Endothelial cell (in vitro differentiated cells): Measurements from ENCODE around the gene FHOD1. TPM values are rescaled to one million over a fixed set of nuclear protein-coding genes. Genes with fewer than 3 reads are reported as not detected.

Experiments used
- DNase-seq: peaks from one replicate; pipeline ENCODE4 v3.0.0; 2021; ENCODE audit warnings: low spot score
- H3K27ac Mint-ChIP-seq: one replicate; pipeline ENCODE4 v1.8.0; 2021; ENCODE audit warnings: mixed read lengths, inconsistent platforms; ENCODE audit not compliant: unreplicated experiment
- H3K27me3 Mint-ChIP-seq: one replicate; pipeline ENCODE4 v1.8.0; 2021; ENCODE audit warnings: mild to moderate bottlenecking, moderate library complexity, mixed read lengths, inconsistent platforms; ENCODE audit not compliant: unreplicated experiment
- H3K36me3 Mint-ChIP-seq: one replicate; pipeline ENCODE4 v1.8.0; 2021; ENCODE audit warnings: mild to moderate bottlenecking, low read depth, mixed read lengths, inconsistent platforms; ENCODE audit not compliant: unreplicated experiment
- H3K4me1 Mint-ChIP-seq: one replicate; pipeline ENCODE4 v1.8.0; 2021; ENCODE audit warnings: mild to moderate bottlenecking, mixed read lengths, inconsistent platforms; ENCODE audit not compliant: unreplicated experiment
- H3K4me3 Mint-ChIP-seq: one replicate; pipeline ENCODE4 v1.8.0; 2021; ENCODE audit warnings: mild to moderate bottlenecking, mixed read lengths, inconsistent platforms; ENCODE audit not compliant: unreplicated experiment
- H3K9me3 Mint-ChIP-seq: one replicate; pipeline ENCODE4 v1.8.0; 2021; ENCODE audit warnings: mixed read lengths, inconsistent platforms; ENCODE audit not compliant: unreplicated experiment
- total RNA-seq: library from RNA; stranded (reverse); fragmentation: NEBNext Ultra II Directional; extraction: Animal tissue kit (Norgen Biotek cat#: 25700); gene quantifications from one replicate; pipeline ENCODE4 v1.2.1, GENCODE V29; 2021; ENCODE audit not compliant: unreplicated experiment
- TF ChIP-seq, protein P1 (sequence below): fragments of 200-600 bp; sonication (generic); IDR thresholded peaks from one replicate; pipeline ENCODE4 v1.5.0; 2021; ENCODE audit warnings: antibody characterized with exemption; ENCODE audit not compliant: unreplicated experiment

The FHOD1 gene
- total RNA-seq, 1 donor from 2014 or later: 248 TPM

DNA sequence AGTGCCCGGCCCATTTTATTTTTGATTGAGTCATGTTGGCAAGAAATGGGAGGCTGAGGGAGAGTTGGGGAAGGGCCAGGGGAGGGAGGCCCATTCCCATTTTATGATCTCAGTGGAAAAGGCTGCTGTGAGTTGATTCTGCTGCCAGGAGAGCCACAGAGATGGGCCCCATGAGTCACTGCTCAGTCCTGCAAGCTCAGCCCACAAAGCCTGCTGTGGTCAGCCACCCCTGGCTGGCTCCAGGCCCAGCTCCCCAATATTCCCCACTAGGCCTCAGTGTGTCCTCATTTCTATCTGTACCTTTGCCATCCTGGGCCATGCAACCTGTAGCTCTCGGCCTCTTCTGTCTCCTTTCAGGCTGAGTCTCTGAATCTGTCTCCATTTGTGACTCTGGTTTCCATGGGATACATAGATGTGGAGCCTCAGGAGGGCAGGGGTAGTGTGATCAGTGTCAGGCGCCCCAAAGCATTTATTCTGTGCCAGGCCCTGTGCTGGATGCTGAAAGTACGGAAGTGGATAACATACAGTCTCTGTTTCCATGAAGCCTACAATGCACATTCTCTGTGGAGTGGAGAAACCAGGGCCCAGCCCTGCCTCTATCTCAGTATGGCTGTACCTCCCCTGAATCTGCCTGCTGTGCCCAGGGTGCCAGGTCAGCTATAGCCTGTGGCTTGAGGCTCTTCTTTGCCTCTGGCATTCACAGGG lies 30.2 kb upstream of the FHOD1 start:
- no peaks in the 10 kb centered on the region for H3K9me3 Mint-ChIP-seq
- no peaks in the 10 kb centered on the region for H3K4me1 Mint-ChIP-seq
- no peak overlapping the region for H3K27ac Mint-ChIP-seq
- no peaks in the 10 kb centered on the region for H3K27me3 Mint-ChIP-seq
- no peak overlapping the region for H3K4me3 Mint-ChIP-seq
- peaks cover 4% of the 10 kb centered on the region for H3K36me3 Mint-ChIP-seq
- TF ChIP-seq, protein P1, sequence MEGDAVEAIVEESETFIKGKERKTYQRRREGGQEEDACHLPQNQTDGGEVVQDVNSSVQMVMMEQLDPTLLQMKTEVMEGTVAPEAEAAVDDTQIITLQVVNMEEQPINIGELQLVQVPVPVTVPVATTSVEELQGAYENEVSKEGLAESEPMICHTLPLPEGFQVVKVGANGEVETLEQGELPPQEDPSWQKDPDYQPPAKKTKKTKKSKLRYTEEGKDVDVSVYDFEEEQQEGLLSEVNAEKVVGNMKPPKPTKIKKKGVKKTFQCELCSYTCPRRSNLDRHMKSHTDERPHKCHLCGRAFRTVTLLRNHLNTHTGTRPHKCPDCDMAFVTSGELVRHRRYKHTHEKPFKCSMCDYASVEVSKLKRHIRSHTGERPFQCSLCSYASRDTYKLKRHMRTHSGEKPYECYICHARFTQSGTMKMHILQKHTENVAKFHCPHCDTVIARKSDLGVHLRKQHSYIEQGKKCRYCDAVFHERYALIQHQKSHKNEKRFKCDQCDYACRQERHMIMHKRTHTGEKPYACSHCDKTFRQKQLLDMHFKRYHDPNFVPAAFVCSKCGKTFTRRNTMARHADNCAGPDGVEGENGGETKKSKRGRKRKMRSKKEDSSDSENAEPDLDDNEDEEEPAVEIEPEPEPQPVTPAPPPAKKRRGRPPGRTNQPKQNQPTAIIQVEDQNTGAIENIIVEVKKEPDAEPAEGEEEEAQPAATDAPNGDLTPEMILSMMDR: no peak
- DNase-seq: no peak

DNA sequence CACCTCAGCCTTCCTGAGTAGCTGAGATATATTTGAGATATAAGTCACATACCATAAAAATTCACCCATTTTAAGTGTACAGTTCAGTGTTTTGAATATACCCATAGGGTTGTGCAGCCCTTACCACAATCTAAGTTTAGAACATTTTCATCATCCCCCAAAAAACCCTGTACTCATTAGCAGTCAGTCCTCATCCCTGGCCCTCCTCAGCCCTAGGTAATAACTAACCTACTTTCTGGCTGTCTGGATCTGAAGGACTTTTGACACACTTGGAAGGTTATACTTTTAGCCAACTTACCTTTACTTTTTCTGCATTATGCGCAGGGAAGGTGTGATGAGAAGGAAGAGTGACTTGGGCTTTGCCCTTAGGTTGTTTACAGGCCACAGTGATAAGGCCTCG lies 28.0 kb upstream of the FHOD1 start:
- H3K9me3 Mint-ChIP-seq: no peaks in the 10 kb centered on the region
- no peak overlapping the region for H3K27ac Mint-ChIP-seq
- TF ChIP-seq, protein P1: no peak
- H3K36me3 Mint-ChIP-seq: peaks cover 4% of the 10 kb centered on the region
- H3K27me3 Mint-ChIP-seq: no peaks in the 10 kb centered on the region
- DNase-seq: no peak
- no peak overlapping the region for H3K4me3 Mint-ChIP-seq
- no peaks in the 10 kb centered on the region for H3K4me1 Mint-ChIP-seq

DNA sequence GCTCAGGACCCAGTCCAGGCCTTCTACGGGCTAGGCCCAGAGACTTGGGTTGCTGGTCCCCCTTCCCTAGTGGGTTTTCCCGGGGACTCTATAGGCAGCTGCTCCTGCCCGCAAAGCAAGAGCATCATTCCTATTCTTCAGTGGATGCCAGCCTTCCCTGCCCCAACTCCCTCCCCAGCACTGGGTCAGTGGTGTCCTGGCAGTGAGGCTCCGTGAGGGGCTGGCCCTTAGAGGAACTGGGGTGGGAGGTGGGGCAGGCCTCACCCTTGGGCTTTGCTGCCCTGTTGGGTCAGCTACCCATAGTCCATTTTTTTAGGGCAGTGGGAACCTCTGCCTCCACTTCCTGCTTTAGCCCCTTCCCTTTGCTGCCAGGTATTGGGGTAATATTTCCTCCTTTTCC lies 24.2 kb upstream of the FHOD1 start:
- Mint-ChIP-seq H3K27me3 (no peaks in the 10 kb centered on the region), H3K27ac (no peak overlapping the region), H3K4me3 (no peak overlapping the region)

DNA sequence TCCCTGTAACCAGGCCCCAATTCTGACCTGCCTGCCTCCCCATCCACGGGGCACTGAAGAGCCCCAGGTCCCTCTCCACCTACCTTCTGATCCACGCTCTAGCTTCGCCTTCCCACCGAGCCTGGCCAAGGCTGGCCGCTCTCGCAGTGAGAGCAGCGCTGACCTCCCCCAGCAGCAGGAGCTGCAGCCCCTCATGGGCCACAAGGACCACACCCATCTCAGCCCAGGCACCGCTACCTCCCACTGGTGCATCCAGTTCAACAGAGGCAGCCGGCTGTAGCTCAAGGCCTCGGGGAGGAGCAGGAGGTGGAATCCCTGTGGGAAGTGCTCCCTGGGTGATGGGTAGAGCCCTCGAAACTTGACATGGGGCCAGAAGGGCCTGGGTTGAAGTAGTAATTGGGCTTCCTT lies 23.7 kb upstream of the FHOD1 start:
- no peaks in the 10 kb centered on the region for H3K9me3 Mint-ChIP-seq
- DNase-seq: no peak
- peaks cover 4% of the 10 kb centered on the region for H3K4me1 Mint-ChIP-seq
- no peaks in the 10 kb centered on the region for H3K36me3 Mint-ChIP-seq
- no peak overlapping the region for H3K27ac Mint-ChIP-seq
- TF ChIP-seq, protein P1: no peak
- peaks cover 3% of the 10 kb centered on the region for H3K27me3 Mint-ChIP-seq
- H3K4me3 Mint-ChIP-seq: no peak overlapping the region

More for the DNA sequence above, 24.2 kb upstream of the FHOD1 start:
- Mint-ChIP-seq H3K4me1 (no peaks in the 10 kb centered on the region), H3K9me3 (no peaks in the 10 kb centered on the region), H3K36me3 (peaks cover 2% of the 10 kb centered on the region)
- TF ChIP-seq, protein P1: no peak
- no peak for DNase-seq

DNA sequence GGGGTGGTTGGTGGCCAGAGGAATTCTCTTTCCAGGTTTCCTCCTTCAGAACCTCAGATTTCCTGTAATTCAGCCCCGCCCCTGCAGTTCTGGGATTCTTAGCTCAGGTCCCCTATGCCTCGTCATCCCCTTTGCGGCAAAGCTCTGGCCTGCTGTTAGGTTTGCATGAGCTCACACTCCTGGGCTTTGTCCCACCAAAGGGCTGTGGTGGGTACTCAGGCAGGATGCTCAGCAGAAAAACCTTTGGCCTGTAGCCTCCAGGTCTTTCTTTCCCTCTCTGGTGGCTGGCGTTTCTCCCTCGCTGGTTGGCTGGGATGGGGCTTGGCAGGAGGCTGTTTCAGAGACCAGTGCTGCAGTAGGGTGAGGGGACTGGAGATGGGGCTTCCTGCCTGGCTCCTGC lies 22.5 kb upstream of the FHOD1 start:
- TF ChIP-seq, protein P1: no peak
- Mint-ChIP-seq H3K27ac (no peak overlapping the region), H3K4me1 (peaks cover 8% of the 10 kb centered on the region), H3K36me3 (no peaks in the 10 kb centered on the region), H3K9me3 (no peaks in the 10 kb centered on the region), H3K27me3 (peaks cover 4% of the 10 kb centered on the region), H3K4me3 (no peak overlapping the region)
- DNase-seq: no peak
